Spleen (tissue), 7 donors: ENCODE data around the gene TRIM73.
"Not testable (repeated sequence)": the region's sequence is repeated elsewhere in the genome, so short reads cannot be mapped to it uniquely, and the experiment has no call there.

ENCODE experiments used
- POLR2A ChIP-seq, 3 donors: fragments of 450-650 bp; IDR thresholded peaks; one replicate each; pipeline ENCODE4 v1.5.1; 2017; ENCODE audit warnings: antibody characterized with exemption in 3 of 3, mild to moderate bottlenecking in 1 of 3
- TF ChIP-seq, protein P1 (sequence below), 11 experiments: fragments of 200-600 bp in 7 of 11; fragments of 450-650 bp in 4 of 11; sonication (generic) in 4 of 11; IDR thresholded peaks in 8 of 11; conservative IDR thresholded peaks in 3 of 11; 1 replicate in 7 of 11; 2 replicates in 4 of 11; pipeline versions ENCODE4 v1.4.0 to v1.8.0; 2016 to 2021; ENCODE audit warnings: antibody characterized with exemption in 11 of 11, inconsistent platforms in 4 of 11, mild to moderate bottlenecking in 1 of 11
- donor health status: DM: no; HTN: no; CAD: no; lungs with moderate emphysema.
- donor health status: DM: no; HTN: no; CAD: no.
- donor health status: DM: no; HTN: no; CAD: no.

DNA sequence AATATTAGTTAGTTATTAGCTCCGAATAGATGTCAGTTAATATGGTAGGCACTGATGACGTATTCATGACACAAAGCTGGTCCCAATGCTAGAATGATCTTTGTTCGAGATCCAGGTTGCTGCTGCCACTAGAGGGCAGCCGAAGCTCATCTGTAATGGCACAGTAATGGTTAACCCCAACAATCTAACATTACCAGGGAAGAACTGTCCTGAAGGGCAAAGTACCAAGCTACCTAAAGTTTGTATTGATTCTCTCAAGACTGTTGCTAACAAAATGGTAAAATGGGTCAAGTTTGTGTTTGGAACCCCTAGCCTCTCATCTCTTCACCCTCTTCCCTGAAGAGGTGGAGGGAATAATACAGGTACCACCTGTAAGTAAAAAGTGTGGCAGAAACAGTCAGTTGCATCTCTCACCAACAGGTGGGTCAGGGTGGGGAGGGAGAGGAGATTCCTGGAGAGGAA, 57.1 kb downstream of the TRIM73 start:
- TF ChIP-seq, protein P1, sequence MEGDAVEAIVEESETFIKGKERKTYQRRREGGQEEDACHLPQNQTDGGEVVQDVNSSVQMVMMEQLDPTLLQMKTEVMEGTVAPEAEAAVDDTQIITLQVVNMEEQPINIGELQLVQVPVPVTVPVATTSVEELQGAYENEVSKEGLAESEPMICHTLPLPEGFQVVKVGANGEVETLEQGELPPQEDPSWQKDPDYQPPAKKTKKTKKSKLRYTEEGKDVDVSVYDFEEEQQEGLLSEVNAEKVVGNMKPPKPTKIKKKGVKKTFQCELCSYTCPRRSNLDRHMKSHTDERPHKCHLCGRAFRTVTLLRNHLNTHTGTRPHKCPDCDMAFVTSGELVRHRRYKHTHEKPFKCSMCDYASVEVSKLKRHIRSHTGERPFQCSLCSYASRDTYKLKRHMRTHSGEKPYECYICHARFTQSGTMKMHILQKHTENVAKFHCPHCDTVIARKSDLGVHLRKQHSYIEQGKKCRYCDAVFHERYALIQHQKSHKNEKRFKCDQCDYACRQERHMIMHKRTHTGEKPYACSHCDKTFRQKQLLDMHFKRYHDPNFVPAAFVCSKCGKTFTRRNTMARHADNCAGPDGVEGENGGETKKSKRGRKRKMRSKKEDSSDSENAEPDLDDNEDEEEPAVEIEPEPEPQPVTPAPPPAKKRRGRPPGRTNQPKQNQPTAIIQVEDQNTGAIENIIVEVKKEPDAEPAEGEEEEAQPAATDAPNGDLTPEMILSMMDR (IDR thresholded peaks at IDR 0.05 in 8 of 11, conservative IDR thresholded peaks at IDR 0.05 in 3 of 11): peak in 6 of 11 experiments; percentile 19 to 60 (median 50)
- TF ChIP-seq POLR2A (IDR thresholded peaks at IDR 0.05): not testable (repeated sequence)
